ENCODE results near the gene SIGLEC6.
A peak's percentile ranks its signal among the peaks of the same experiment; 100 is the strongest.

Gene SIGLEC6

DNA sequence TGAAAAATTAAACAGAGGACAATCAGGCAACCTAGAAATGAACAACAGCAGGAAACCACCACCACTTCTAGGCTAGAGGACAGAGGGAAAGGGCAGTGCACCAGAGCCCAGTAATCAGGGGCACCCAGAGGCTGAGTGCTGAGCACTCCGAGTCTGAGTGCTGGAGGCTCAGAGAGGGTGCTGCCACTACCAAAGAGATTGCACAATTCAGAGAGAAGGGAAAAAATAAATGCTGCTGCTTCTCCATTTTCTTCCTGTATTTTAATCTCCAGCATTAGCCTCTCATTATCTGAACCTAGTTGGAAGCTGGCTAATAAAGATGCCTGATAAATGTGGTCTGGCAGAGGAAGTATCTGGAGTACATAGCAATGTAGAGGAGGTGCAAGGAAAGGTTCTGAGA is 27.8 kb upstream of the SIGLEC6 start:
- DNase-seq (ENCODE audit: low read depth) = no peak
- H3K4me3 ChIP-seq (ENCODE audit: low read depth, low read length) = no peak overlapping the region
- TF ChIP-seq, protein P1, sequence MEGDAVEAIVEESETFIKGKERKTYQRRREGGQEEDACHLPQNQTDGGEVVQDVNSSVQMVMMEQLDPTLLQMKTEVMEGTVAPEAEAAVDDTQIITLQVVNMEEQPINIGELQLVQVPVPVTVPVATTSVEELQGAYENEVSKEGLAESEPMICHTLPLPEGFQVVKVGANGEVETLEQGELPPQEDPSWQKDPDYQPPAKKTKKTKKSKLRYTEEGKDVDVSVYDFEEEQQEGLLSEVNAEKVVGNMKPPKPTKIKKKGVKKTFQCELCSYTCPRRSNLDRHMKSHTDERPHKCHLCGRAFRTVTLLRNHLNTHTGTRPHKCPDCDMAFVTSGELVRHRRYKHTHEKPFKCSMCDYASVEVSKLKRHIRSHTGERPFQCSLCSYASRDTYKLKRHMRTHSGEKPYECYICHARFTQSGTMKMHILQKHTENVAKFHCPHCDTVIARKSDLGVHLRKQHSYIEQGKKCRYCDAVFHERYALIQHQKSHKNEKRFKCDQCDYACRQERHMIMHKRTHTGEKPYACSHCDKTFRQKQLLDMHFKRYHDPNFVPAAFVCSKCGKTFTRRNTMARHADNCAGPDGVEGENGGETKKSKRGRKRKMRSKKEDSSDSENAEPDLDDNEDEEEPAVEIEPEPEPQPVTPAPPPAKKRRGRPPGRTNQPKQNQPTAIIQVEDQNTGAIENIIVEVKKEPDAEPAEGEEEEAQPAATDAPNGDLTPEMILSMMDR (IDR thresholded peaks at IDR 0.05; ENCODE audit: control insufficient read depth, extremely low read depth, insufficient read depth) = no peak

DNA sequence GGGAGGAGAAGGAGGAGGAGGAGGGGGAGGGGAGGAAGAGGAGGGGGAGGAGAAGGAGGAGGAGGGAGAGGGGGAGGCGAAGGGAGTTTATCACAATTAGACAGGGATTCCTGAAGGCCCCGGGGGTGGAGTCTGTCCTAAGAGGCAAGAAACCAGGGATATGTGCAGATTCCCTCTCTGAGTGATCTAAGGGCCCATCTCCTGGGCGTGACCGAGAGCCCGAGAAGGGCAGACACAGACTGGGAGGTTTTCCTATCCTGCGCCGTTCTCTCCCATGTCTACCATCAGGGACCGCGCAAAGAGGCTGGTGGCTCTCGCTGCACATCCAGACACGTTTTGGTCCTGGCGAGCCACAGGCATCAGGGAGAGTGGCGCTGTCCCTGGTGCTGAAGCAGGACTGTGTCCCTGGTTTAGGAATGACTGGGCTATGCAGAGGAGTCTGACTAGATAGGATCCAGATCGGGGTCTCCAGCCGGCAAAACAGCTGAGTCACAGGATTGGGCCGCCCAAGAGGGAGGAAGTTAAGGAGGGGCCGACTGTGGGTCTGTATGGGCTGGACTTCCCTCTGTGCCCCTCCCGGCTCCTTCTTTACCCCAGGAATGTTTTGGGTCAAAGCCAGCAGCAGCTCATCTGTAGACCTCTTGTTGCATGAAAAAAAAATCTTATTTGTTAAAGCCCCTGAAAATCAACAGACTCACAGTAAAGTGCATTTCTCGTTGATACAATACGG is 21.7 kb upstream of the SIGLEC6 start:
- H3K4me3 ChIP-seq (ENCODE audit: low read depth, low read length) = no peak overlapping the region

DNA sequence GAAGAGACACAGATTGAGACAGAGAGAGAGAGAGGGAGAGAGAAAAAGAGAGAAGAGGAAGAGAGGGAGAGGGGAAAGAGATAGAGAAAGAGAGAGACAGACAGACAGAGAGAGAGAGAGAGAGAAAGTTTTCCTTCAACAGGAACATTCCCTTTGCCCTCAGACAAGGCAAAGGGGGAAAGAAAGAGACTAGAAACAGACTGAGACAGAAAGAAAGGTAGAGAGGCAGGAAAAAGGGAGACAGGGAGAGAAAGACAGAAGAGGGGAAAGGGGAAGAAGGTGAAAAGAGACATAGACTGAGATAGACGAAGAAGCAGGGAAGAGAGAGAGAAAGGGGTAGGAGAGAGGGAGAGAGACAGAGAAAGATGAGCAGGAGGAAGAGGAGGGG is 21.1 kb upstream of the SIGLEC6 start:
- DNase-seq (ENCODE audit: low read depth) = no peak
- TF ChIP-seq, protein P1 (IDR thresholded peaks at IDR 0.05; ENCODE audit: control insufficient read depth, extremely low read depth, insufficient read depth) = no peak
- no peak overlapping the region for H3K4me3 ChIP-seq (ENCODE audit: low read depth, low read length)

More for the DNA sequence above, 21.7 kb upstream of the SIGLEC6 start:
- peak; percentile 33 for DNase-seq (ENCODE audit: low read depth)
- TF ChIP-seq, protein P1 (IDR thresholded peaks at IDR 0.05; ENCODE audit: control insufficient read depth, extremely low read depth, insufficient read depth) = no peak

DNA sequence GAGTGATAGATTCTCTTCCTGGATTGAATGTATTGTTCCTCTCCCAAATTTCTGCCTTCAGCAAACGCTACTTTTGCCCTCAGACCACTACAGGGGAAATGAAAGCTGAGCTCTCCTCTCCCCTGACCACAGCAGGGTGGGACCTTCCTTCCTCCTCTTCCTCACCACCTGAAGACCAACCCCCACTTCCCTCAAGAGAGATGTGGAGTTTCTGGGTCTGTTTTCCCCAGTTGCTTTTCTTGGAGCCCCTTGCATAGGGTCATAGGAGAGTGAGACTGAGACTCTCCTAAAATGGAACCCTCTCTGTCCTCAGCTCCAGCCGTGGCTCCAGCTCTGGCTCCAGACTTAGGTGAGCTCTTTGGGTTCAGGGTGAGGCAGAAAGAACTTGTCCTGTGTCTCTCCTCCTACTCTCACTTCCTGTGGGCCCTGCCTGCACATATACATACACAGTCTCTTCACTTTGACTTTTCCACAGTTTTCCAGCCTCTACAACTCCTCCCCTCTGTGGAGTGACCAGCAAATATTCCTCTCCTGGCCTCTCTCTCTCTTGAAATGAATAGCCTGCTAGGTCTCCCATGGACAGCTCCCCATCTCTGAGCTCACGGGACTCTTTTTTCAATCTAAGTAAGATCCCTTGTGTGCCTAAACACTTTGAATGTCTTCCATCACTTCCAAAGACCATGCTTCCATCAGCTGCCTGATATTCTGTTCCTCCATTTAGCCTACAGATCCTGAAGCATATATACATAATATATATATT is 20.4 kb upstream of the SIGLEC6 start:
- no peak for DNase-seq (ENCODE audit: low read depth)
- no peak overlapping the region for H3K4me3 ChIP-seq (ENCODE audit: low read depth, low read length)
- TF ChIP-seq, protein P1 (IDR thresholded peaks at IDR 0.05; ENCODE audit: control insufficient read depth, extremely low read depth, insufficient read depth) = no peak

DNA sequence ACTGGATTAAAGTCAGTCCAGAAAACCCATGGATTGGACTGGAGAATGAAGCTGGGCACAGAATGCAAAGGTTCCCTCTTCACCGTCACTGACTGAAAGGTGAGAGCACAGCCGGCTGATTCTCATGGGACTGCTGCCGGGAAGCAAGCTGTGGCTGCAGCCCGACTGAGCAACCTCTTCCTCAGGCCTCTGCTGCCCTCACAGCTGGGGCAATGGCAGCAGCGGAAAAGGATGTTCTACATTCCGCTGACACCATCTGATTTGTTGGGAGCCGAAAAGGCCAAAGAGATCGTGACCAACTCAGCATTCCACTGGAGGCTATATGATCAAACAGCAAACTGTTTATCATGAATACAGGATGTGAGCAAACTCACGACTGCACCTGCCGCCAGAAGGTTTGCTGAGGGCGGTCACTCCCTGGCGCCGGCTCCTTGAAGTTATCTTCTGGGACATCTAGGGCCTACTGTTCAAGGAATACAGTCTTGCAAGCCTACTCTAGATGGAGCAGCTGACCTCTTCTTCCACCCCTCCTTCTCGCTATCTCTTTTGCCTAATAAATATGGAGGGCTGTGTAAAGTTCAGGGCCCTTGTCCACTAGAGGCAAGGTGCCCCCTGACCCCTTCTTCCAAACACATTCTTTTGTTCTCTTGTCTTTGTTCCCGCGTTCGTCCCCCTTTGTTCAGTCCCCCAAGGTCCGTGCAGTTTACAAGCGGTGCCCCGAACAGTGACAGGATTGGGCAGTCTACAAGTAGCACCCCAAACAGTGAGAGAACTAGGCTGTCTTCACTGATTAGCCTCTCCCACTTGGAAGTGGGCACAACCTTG is 19.6 kb upstream of the SIGLEC6 start:
- no peak overlapping the region for H3K4me3 ChIP-seq (ENCODE audit: low read depth, low read length)
- no peak for DNase-seq (ENCODE audit: low read depth)
- TF ChIP-seq, protein P1 (IDR thresholded peaks at IDR 0.05; ENCODE audit: control insufficient read depth, extremely low read depth, insufficient read depth) = no peak

DNA sequence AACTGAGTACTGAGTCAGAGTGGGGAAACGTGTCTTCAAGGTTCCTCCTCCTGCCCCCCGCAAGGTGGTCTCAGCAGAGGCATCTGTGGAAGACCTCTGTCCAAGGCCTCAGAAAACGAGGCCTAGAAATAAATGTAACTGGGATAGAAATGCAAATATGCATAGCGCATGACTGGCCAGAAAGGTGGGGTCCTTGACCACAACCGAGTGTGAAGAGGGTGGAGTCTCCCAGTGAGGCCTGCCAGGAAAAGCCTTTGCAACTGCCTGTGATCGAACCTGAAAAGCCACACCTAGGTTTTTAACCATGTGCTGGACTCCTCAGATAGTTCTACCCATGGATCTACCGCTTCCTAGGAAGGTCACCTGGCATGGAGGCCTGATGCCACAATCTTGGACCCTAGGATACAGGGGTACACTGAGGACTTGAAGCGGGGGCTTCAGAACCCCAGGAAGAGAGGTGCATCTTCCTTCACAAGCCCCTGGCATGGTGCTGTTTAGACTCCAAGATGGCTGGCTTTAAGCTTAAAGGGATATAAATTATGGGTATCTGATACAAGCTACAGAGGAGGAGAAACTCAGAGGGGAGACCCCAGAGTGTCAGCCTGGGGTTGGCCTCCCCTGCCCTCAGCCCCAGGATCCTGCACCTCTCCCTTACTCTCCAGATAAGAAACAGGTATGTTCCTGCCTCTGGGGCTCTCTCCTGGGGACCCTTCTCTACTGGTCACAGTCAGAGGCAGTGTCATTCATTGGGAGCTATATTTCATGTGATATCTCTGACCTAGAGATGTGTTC is 18.3 kb upstream of the SIGLEC6 start:
- no peak overlapping the region for H3K4me3 ChIP-seq (ENCODE audit: low read depth, low read length)
- TF ChIP-seq, protein P1 (IDR thresholded peaks at IDR 0.05; ENCODE audit: control insufficient read depth, extremely low read depth, insufficient read depth) = no peak
- DNase-seq (ENCODE audit: low read depth) = no peak

Data from LNCaP clone FGC (cell line).